Liver (tissue), 3 donors: Measurements from ENCODE around the gene NCS1.

Experiments used
- ATF3 ChIP-seq: IDR thresholded peaks from 2 replicates; pipeline ENCODE4 v1.6.1; 2016; ENCODE audit warnings: antibody characterized with exemption
- CTCF ChIP-seq: fragments of 150-350 bp; IDR thresholded peaks from 2 replicates; pipeline ENCODE4 v1.5.1; 2017; ENCODE audit warnings: improper control_type of control experiment, low read depth, low read length; ENCODE audit not compliant: missing input control
- EGR1 ChIP-seq, 2 donors: IDR thresholded peaks; 2 replicates each; pipeline ENCODE4 v1.6.1; 2016 to 2018; ENCODE audit warnings: antibody characterized with exemption in 2 of 2, low read depth in 2 of 2
- FOXA1 ChIP-seq: IDR thresholded peaks from 2 replicates; pipeline ENCODE4 v1.6.1; 2016; ENCODE audit warnings: antibody characterized with exemption
- GABPA ChIP-seq, 2 donors: IDR thresholded peaks in 1 of 2; conservative IDR thresholded peaks in 1 of 2; 2 replicates each; pipeline ENCODE4 v1.6.1; 2016; ENCODE audit warnings: antibody characterized with exemption in 2 of 2, mild to moderate bottlenecking in 1 of 2, moderate library complexity in 1 of 2
- RAD21 ChIP-seq, 2 donors: IDR thresholded peaks; 2 replicates each; pipeline ENCODE4 v1.6.1; 2016; ENCODE audit warnings: antibody characterized with exemption in 2 of 2, mild to moderate bottlenecking in 2 of 2
- REST ChIP-seq: IDR thresholded peaks from 2 replicates; pipeline ENCODE4 v1.6.1; 2016; ENCODE audit warnings: antibody characterized with exemption, mild to moderate bottlenecking
- RXRA ChIP-seq, 2 donors: IDR thresholded peaks; 2 replicates each; pipeline ENCODE4 v1.6.1; 2017 to 2018; ENCODE audit warnings: antibody characterized with exemption in 2 of 2, mild to moderate bottlenecking in 1 of 2
- SP1 ChIP-seq: IDR thresholded peaks from 2 replicates; pipeline ENCODE4 v1.6.1; 2018; ENCODE audit warnings: antibody characterized with exemption, mild to moderate bottlenecking
- TAF1 ChIP-seq: conservative IDR thresholded peaks from 2 replicates; pipeline ENCODE4 v1.6.1; 2016; ENCODE audit warnings: antibody characterized with exemption, mild to moderate bottlenecking
- YY1 ChIP-seq: IDR thresholded peaks from 2 replicates; pipeline ENCODE4 v1.6.1; 2016; ENCODE audit warnings: antibody characterized with exemption, mild to moderate bottlenecking
- ZBTB33 ChIP-seq: IDR thresholded peaks from 2 replicates; pipeline ENCODE4 v1.6.1; 2016; ENCODE audit warnings: antibody characterized with exemption
- donor health status: healthy.
- donor health status: healthy.

GRCh38 chr9:130239741-130240241 is 67.6 kb downstream of the NCS1 start:
- TF ChIP-seq CTCF (no peak), FOXA1 (no peak), REST (no peak), GABPA (IDR thresholded peaks at IDR 0.05 in 1 of 2, conservative IDR thresholded peaks at IDR 0.05 in 1 of 2) (no peak), ATF3 (no peak), RAD21 (IDR thresholded peaks at IDR 0.05) (peak in 1 of 2 donors; percentile 41), TAF1 (no peak), SP1 (no peak), EGR1 (IDR thresholded peaks at IDR 0.05; ENCODE audit: low read depth in 2 of 2) (no peak), RXRA (IDR thresholded peaks at IDR 0.05) (no peak), ZBTB33 (no peak), YY1 (no peak)
